ENCODE measurements around the gene GLIS1. TPM values are rescaled to one million over a fixed set of nuclear protein-coding genes. Genes with fewer than 3 reads are reported as not detected.

GLIS1 gene
- total RNA-seq, 1 donor from 2014 or later, result not detected

GRCh38 chr1:53483170-53483569 is 255.8 kb downstream of the GLIS1 start:
- ATAC-seq (ENCODE audit: low read depth), result no peak
- no peak overlapping the region for H3K4me3 Mint-ChIP-seq
- no peak for DNase-seq
- H3K36me3 Mint-ChIP-seq (ENCODE audit: low read depth), result no peaks in the 10 kb centered on the region
- TF ChIP-seq CTCF (IDR thresholded peaks at IDR 0.05), result no peak
- H3K27ac Mint-ChIP-seq, result no peak overlapping the region
- H3K27me3 Mint-ChIP-seq, result peaks cover 22% of the 10 kb centered on the region
- H3K4me1 Mint-ChIP-seq, result peaks cover 4% of the 10 kb centered on the region
- ChIA-PET CTCF (no interaction called here), POLR2A (no interaction called here)
- intact Hi-C loops (cut with micrococcal nuclease), result no loop called here
- no peaks in the 10 kb centered on the region for H3K9me3 Mint-ChIP-seq

GRCh38 chr1:53482441-53483153 is 256.4 kb downstream of the GLIS1 start:
- CTCF ChIA-PET, result no interaction called here

GRCh38 chr1:53481456-53481855 is 257.5 kb downstream of the GLIS1 start:
- Mint-ChIP-seq H3K4me3 (no peak overlapping the region), H3K4me1 (peaks cover 4% of the 10 kb centered on the region), H3K36me3 (ENCODE audit: low read depth) (no peaks in the 10 kb centered on the region), H3K27ac (no peak overlapping the region), H3K27me3 (peaks cover 22% of the 10 kb centered on the region), H3K9me3 (no peaks in the 10 kb centered on the region)
- ChIA-PET CTCF (no interaction called here), POLR2A (no interaction called here)
- TF ChIP-seq CTCF (IDR thresholded peaks at IDR 0.05), result no peak
- ATAC-seq (ENCODE audit: low read depth) (no peak), DNase-seq (no peak)
- intact Hi-C loops (cut with micrococcal nuclease), result no loop called here

More at GRCh38 chr1:53482441-53483153, 256.4 kb downstream of the GLIS1 start:
- TF ChIP-seq CTCF (IDR thresholded peaks at IDR 0.05), result no peak
- intact Hi-C loops (cut with micrococcal nuclease), result no loop called here
- Mint-ChIP-seq H3K4me1 (peaks cover 4% of the 10 kb centered on the region), H3K4me3 (no peak overlapping the region), H3K27me3 (peaks cover 22% of the 10 kb centered on the region), H3K36me3 (ENCODE audit: low read depth) (no peaks in the 10 kb centered on the region), H3K9me3 (no peaks in the 10 kb centered on the region), H3K27ac (no peak overlapping the region)
- ATAC-seq (ENCODE audit: low read depth) (no peak), DNase-seq (no peak)
- POLR2A ChIA-PET, result no interaction called here

- TF ChIP-seq CTCF (IDR thresholded peaks at IDR 0.05), result no peak
- Mint-ChIP-seq H3K9me3 (no peaks in the 10 kb centered on the region), H3K36me3 (ENCODE audit: low read depth) (no peaks in the 10 kb centered on the region), H3K4me1 (peaks cover 4% of the 10 kb centered on the region), H3K27ac (no peak overlapping the region), H3K4me3 (no peak overlapping the region), H3K27me3 (peaks cover 17% of the 10 kb centered on the region)
- no peak for DNase-seq
- ChIA-PET CTCF (no interaction called here), POLR2A (no interaction called here)
- intact Hi-C loops (cut with micrococcal nuclease), result no loop called here
- no peak for ATAC-seq (ENCODE audit: low read depth)
These were observed 258.3 kb downstream of the GLIS1 start for GRCh38 chr1:53480678-53481077.

- no peaks in the 10 kb centered on the region for H3K4me1 Mint-ChIP-seq
- no peaks in the 10 kb centered on the region for H3K36me3 Mint-ChIP-seq (ENCODE audit: low read depth)
- intact Hi-C loops (cut with micrococcal nuclease), result no loop called here
- CTCF ChIA-PET, result no interaction called here
- H3K27ac Mint-ChIP-seq, result no peak overlapping the region
- ATAC-seq (ENCODE audit: low read depth) (no peak), DNase-seq (no peak)
- H3K4me3 Mint-ChIP-seq, result no peak overlapping the region
- POLR2A ChIA-PET, result no interaction called here
- TF ChIP-seq CTCF (IDR thresholded peaks at IDR 0.05), result no peak
- H3K27me3 Mint-ChIP-seq, result peaks cover 8% of the 10 kb centered on the region
- no peaks in the 10 kb centered on the region for H3K9me3 Mint-ChIP-seq
These were observed 260.5 kb downstream of the GLIS1 start for GRCh38 chr1:53478502-53478818.
